ENCODE measurements around the gene LTA4H.

LTA4H gene

DNA sequence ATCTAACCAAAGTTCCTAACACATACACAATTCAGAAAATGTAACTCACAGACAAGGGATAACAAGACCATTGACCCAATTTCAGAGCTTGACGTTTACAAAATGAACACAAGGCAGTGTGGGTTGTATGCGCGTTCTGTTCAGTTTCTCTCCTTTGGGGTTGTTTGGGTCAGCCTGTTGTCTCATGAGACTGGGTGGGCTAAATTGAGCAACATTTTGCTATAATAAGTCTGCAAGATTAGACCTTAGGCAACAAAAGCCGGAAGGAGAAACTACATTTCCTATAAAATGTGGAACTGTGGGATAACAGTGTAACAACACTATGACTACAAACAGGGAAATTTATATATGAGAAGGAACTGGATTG lies 18.8 kb upstream of the LTA4H start:
- peaks cover 0 to 9% (median 5%) of the 10 kb centered on the region in 3 donors for H3K9me3 ChIP-seq
- H3K27ac ChIP-seq, result no peak overlapping the region
- H3K36me3 ChIP-seq, result no peaks in the 10 kb centered on the region
- DNase-seq, result no peak
- H3K4me1 ChIP-seq, result no peaks in the 10 kb centered on the region
- TF ChIP-seq, protein P1, sequence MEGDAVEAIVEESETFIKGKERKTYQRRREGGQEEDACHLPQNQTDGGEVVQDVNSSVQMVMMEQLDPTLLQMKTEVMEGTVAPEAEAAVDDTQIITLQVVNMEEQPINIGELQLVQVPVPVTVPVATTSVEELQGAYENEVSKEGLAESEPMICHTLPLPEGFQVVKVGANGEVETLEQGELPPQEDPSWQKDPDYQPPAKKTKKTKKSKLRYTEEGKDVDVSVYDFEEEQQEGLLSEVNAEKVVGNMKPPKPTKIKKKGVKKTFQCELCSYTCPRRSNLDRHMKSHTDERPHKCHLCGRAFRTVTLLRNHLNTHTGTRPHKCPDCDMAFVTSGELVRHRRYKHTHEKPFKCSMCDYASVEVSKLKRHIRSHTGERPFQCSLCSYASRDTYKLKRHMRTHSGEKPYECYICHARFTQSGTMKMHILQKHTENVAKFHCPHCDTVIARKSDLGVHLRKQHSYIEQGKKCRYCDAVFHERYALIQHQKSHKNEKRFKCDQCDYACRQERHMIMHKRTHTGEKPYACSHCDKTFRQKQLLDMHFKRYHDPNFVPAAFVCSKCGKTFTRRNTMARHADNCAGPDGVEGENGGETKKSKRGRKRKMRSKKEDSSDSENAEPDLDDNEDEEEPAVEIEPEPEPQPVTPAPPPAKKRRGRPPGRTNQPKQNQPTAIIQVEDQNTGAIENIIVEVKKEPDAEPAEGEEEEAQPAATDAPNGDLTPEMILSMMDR (IDR thresholded peaks at IDR 0.05), result no peak
- no peaks in the 10 kb centered on the region for H3K27me3 ChIP-seq
- intact Hi-C loops (cut with DNase I; ENCODE audit: low total_unique reads), result no loop called here
- H3K4me3 ChIP-seq, result no peak overlapping the region

DNA sequence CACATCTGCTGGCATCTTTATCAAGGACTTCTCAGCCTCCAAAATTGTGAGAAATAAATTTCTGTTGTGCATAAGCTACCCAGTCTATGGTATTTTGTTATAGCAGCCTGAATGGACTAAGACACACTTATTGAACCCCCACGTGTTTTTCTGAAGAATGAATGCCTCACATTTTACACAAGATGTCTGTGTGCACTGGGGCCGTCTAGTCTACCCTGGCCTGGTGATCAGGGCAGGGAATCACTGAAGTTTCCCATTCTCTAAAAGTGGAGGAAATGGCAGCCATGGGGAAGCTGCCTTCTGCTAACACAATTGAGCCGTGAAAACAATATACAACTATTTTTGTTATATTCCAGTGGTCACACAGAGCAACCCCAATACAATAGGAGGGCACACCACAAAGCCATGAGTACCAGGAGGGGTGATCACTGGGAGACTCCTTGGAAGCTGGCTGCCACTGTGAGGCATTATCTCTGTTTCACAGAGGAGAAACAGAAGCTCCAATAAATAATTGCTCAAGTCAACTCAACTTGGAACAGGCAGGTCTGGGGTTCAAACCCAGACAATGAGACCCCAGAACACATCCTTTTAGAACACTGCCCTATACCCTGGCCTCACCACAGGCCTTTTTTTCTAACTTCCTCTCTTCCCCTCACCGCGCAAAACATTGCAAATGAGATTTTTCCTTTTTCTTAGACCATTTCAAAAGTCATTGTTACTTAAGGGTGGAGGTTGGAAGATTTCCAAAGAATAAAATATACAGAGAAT lies 18.3 kb upstream of the LTA4H start:
- Histone ChIP-seq H3K9me3 (peaks cover 0 to 9% (median 5%) of the 10 kb centered on the region in 3 donors), H3K4me3 (no peak overlapping the region), H3K4me1 (no peaks in the 10 kb centered on the region), H3K36me3 (no peaks in the 10 kb centered on the region), H3K27ac (no peak overlapping the region), H3K27me3 (no peaks in the 10 kb centered on the region)
- TF ChIP-seq, protein P1 (IDR thresholded peaks at IDR 0.05), result no peak
- no peak for DNase-seq
- intact Hi-C loops (cut with DNase I; ENCODE audit: low total_unique reads), result no loop called here

DNA sequence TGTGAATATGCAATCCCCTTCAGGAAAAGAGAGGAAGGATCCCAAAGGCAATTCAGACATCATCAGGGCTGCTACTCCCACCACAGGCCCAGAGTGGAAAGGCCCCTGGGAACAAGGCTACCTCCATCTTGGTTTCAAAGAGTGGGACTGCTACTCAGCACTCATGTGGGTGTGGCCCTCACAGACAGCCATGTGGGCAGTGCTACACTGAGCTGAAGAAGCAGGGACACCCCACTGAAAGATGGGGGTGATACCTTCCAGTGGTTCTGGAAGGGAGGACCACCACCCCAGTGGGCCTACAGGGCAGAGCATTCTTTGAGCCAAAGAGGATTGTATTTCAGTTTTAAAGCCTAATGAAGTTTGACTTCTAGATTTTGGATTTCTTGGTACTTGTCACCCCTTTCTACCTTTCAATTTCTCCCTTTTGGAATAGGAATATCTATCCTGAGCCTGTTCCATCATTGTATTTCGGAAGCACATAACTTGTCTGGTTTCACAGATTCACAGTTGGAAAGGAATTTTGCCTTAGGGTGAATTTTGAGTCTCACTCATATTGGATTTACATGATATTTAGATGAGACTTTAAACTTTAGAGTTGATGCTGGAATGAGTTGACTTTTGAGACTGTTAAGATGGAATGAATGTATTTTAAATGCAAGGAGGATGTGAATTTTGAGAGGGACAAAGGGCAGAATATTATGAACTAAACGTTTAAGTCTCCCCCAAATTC lies 16.5 kb upstream of the LTA4H start:
- Histone ChIP-seq H3K4me1 (peaks cover 0 to 17% (median 11%) of the 10 kb centered on the region in 4 donors), H3K4me3 (no peak overlapping the region), H3K27me3 (no peaks in the 10 kb centered on the region), H3K27ac (no peak overlapping the region), H3K9me3 (peaks cover 0 to 6% (median 3%) of the 10 kb centered on the region in 3 donors), H3K36me3 (no peaks in the 10 kb centered on the region)
- DNase-seq, result no peak
- TF ChIP-seq, protein P1 (IDR thresholded peaks at IDR 0.05), result no peak
- intact Hi-C loops (cut with DNase I; ENCODE audit: low total_unique reads), result no loop called here

DNA sequence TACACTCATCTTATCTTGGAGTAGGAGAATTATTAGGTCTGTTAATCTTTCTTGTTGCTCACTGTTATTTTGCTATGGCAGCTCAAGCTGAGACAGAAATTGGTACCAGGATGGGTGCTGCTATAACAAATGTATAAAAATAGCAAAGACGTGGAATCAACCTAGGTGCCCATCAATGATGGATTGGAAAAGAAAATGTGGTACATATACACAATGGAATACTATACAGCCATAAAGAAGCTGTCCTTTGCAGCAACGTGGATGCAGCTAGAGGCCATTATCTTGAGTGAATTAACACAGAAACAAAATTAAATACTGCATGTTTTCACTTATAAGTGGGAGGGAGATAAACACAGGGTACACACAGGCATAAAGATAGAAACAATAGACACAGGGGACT lies 14.8 kb upstream of the LTA4H start:
- H3K27ac ChIP-seq, result no peak overlapping the region
- H3K9me3 ChIP-seq, result no peaks in the 10 kb centered on the region
- H3K36me3 ChIP-seq, result no peaks in the 10 kb centered on the region
- intact Hi-C loops (cut with DNase I; ENCODE audit: low total_unique reads), result no loop called here
- H3K27me3 ChIP-seq, result no peaks in the 10 kb centered on the region
- DNase-seq, result no peak
- TF ChIP-seq, protein P1 (IDR thresholded peaks at IDR 0.05), result no peak
- H3K4me1 ChIP-seq, result peaks cover 0 to 18% (median 11%) of the 10 kb centered on the region in 4 donors
- no peak overlapping the region for H3K4me3 ChIP-seq

DNA sequence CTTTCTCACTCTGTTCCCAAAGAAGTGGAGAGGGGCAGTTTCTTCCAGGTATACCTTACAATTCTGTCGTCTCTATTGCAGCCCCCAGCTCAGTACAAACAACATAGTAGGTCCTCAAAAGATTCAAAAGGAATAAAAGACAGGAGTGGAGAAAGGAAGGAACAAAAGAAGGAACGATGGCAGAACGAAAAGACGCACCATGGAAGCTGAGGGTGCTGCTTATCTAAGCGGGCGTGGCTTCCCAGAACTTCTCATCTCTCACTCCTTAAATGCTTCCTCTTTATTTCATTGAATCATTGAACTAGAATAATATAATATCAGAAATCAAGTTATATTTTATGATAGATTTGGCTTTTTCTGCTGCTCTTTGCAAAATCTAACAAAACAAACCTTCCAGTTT lies 13.7 kb upstream of the LTA4H start:
- H3K36me3 ChIP-seq, result no peaks in the 10 kb centered on the region
- peaks cover 0 to 18% (median 11%) of the 10 kb centered on the region in 4 donors for H3K4me1 ChIP-seq
- H3K27ac ChIP-seq, result no peak overlapping the region
- TF ChIP-seq, protein P1 (IDR thresholded peaks at IDR 0.05), result no peak
- intact Hi-C loops (cut with DNase I; ENCODE audit: low total_unique reads), result no loop called here
- no peaks in the 10 kb centered on the region for H3K9me3 ChIP-seq
- H3K4me3 ChIP-seq, result no peak overlapping the region
- H3K27me3 ChIP-seq, result no peaks in the 10 kb centered on the region
- no peak for DNase-seq

Measured in tibial artery (tissue), 4 donors.